Activated CD4-positive, alpha-beta T cell treated with anti-CD3 and anti-CD28 coated beads, Interleukin-2, amount 50 U/mL, for 24 hours (primary cell): Measurements from ENCODE around the gene CHP2.

Experiments used
- DNase-seq, 2 donors: peaks; one replicate each; pipeline ENCODE4 v3.0.0-alpha.2; 2020; ENCODE audit warnings: low read depth in 1 of 2, low spot score in 1 of 2

Gene CHP2

DNA sequence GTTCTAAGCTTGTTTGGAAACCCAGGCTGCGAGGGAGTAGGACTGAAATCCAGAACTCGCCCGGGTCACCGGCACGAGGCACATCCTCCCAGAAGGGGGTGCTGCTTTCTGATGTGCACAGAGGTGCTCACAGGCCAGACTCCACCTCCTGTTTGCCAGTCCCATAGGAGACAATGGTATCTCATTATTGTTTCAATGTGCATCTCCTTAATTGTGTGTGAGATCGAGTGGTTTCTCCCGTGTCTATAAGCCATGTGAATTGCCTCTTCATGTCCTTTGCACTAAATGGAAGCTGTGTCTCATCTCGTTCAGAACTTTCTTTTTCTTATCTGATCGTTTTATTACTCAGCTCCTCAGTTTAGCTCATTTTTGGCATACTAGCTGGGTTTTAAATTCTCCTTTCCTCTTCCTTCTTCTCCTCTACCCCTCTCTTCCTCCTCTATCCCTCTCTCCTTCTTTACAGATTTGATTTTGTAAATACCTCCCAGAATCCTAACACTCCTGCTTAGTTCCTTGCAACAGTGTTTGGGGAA is 48.8 kb downstream of the CHP2 start:
- peak; percentile 27 to 68 for DNase-seq

DNA sequence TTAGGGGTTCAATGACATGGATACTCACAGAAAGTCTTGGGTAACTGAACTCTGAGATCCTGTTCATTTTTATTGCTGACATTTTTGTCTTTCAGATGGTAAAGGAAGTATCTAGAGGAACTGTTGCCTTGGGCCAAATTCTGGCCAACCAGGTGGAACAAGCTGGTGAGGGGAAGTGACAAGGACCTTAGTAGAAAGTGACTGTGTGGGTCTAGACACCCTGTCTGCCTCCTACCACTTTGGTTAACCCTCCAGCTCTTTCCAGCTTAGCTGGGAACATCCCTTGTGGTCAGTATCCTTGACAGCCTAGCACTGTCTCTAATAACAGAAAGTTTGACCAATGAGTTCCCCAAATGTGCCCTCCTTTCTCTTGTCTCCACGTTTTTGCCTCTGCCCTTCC is 52.2 kb downstream of the CHP2 start:
- DNase-seq = no peak
